ENCODE results near the gene FBXO21.

DNA sequence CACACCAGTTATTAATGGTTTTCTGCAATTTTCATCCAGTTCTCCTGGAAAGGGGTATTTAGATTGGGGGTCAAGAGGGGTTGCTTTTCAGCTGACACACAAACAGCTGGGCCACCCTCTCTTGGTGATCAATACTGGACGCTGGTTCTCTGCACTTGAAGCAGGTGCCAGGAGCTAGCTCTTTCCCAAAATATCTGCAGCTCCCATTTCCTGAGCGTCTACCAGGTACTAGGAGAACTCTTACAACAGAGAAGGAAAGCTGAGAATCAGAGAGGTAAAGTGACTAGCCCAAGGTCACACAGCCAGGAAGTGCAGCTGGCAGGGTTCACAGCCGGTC, 92.3 kb downstream of the FBXO21 start:
- TF ChIP-seq, protein P1, sequence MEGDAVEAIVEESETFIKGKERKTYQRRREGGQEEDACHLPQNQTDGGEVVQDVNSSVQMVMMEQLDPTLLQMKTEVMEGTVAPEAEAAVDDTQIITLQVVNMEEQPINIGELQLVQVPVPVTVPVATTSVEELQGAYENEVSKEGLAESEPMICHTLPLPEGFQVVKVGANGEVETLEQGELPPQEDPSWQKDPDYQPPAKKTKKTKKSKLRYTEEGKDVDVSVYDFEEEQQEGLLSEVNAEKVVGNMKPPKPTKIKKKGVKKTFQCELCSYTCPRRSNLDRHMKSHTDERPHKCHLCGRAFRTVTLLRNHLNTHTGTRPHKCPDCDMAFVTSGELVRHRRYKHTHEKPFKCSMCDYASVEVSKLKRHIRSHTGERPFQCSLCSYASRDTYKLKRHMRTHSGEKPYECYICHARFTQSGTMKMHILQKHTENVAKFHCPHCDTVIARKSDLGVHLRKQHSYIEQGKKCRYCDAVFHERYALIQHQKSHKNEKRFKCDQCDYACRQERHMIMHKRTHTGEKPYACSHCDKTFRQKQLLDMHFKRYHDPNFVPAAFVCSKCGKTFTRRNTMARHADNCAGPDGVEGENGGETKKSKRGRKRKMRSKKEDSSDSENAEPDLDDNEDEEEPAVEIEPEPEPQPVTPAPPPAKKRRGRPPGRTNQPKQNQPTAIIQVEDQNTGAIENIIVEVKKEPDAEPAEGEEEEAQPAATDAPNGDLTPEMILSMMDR (IDR thresholded peaks at IDR 0.05): no peak
- no peak for TF ChIP-seq EZH2 (IDR thresholded peaks at IDR 0.05)
- no peak for TF ChIP-seq EZH2phosphoT487 (IDR thresholded peaks at IDR 0.05)

Measured in neural progenitor cell (in vitro differentiated cells).